Measurements from ENCODE around the gene SLAMF9. TPM values are rescaled to one million over a fixed set of nuclear protein-coding genes. Genes with fewer than 3 reads are reported as not detected.

SLAMF9 gene
- total RNA-seq, 2 donors from 2014 or later, result not detected

DNA sequence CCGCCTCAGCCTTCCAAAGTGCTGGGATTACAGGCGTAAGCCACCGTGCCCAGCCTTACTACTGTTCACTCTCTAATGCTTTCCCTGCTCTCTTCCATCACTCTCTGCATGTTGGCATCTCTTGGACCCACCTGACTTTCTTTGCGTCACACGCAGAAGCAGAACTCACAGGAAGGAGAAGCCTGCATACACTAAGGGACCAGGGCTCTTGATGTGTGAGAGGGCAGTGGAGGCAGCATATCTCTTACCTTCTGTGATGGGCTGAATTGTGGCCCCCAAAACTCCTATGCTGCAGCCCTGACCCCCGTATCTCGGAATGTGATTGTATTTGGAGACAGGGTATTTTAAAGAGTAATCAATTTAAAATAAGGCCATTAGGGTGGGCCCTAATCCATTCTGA is 26.7 kb upstream of the SLAMF9 start:
- Mint-ChIP-seq H3K36me3 (no peaks in the 10 kb centered on the region), H3K27ac (no peak overlapping the region), H3K9me3 (no peaks in the 10 kb centered on the region)
- ATAC-seq (no peak), DNase-seq (ENCODE audit: low spot score in 2 of 2) (no peak)

DNA sequence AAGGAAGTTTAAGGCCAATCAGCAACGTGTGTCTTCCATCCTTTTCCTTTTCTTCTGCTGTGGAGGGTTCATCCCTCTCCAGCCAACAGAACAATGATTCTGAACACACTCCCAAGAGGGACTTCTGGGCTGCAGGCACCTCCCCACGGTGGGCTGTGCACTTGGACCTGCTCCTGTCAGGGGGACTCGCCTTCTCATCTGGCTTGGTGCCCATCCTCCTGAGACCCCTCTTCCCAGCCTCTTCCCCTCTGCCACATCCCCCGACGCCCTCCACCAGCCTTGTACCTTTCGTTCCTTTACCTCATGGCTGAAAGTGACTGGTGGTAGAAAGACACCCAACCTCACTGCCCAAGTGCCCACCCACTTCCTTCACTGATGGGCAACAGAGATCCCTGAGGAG is 26.0 kb upstream of the SLAMF9 start:
- Mint-ChIP-seq H3K27ac (no peak overlapping the region), H3K36me3 (no peaks in the 10 kb centered on the region), H3K9me3 (no peaks in the 10 kb centered on the region)
- ATAC-seq (no peak), DNase-seq (ENCODE audit: low spot score in 2 of 2) (no peak)

GRCh38 chr1:159979257-159979656 is 25.2 kb upstream of the SLAMF9 start:
- H3K27ac Mint-ChIP-seq, result no peak overlapping the region
- H3K9me3 Mint-ChIP-seq, result no peaks in the 10 kb centered on the region
- ATAC-seq, result no peak
- DNase-seq (ENCODE audit: low spot score in 2 of 2), result no peak
- no peaks in the 10 kb centered on the region for H3K36me3 Mint-ChIP-seq

DNA sequence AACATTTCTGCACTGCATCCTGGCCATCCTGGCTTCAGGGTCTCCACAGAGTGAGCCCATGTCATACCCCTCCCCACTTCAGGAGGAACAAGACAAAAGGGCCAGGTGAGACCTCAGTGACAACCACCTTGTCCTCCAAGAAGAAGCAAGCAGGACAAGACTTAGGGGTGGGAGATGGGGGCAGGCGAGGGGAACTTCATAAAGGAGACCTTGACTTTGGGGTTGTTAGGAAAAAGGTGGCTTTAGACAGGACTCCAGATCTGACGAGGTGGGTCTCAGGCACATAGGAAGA is 24.0 kb upstream of the SLAMF9 start:
- DNase-seq (ENCODE audit: low spot score in 2 of 2), result no peak
- no peak for ATAC-seq
- Mint-ChIP-seq H3K9me3 (no peaks in the 10 kb centered on the region), H3K27ac (no peak overlapping the region), H3K36me3 (no peaks in the 10 kb centered on the region)

GRCh38 chr1:159977364-159978106 is 23.5 kb upstream of the SLAMF9 start:
- Mint-ChIP-seq H3K27ac (no peak overlapping the region), H3K9me3 (no peaks in the 10 kb centered on the region), H3K36me3 (no peaks in the 10 kb centered on the region)
- DNase-seq (ENCODE audit: low spot score in 2 of 2) (no peak), ATAC-seq (peak in 1 of 2 donors; percentile 20)

DNA sequence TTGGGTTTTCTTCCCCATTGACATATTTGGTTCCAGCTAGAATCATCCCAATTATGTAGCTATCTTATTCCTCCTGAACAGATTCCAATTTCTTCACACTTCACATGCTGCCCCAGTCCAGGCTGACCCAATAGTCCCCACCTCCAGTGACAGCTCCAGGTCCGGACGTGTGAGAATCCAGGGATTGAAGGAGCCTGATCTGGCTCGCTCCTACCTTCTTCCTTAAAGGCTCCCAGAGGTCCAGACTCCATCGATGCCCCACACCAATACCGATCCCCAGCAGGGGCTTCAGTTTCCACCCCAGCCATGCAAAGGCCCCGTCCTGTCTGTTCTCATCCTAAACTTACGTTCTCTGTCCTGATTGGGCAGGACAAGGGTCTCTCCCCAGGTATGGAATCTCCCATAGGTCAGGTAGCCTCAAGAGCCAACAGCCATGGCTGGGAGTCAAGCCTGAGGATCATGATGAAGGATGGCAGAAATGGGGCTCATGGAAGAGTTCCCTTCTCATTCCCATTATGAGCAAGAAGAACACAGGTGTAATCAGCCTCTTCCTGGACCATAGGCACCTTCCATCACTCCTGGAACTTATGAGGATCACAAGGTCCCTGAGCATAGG is 20.4 kb upstream of the SLAMF9 start:
- no peaks in the 10 kb centered on the region for H3K36me3 Mint-ChIP-seq
- no peak for ATAC-seq
- no peak for DNase-seq (ENCODE audit: low spot score in 2 of 2)
- H3K27ac Mint-ChIP-seq, result no peak overlapping the region
- H3K9me3 Mint-ChIP-seq, result no peaks in the 10 kb centered on the region

DNA sequence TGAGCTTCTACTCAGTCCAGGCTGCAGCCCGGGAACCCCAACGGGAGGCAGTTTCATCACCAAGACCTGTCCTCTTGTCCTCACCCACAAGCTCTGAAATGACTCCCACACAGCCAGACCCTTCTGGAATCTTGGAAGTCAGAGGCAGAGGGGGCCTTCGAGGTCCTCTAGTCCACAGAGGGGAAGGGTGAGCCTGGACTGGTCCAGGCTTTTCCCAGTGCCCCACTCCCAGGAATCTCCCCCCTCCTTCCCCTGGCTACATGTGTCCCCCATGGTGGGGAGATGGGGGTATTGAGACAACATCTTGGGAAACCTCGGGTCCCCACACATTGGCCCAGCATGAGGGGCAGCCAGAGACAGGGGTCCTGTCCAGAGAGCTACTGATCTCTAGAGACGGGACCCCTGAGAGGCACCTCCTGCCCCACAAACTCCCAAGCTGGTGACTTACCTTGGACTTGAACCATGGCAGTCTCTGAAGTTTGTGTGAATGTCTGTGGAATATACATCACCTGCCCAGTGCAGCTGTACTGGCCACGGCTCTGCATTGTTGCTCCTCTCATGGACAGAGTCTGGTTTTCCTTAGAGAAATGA is 19.4 kb upstream of the SLAMF9 start:
- ATAC-seq, result no peak
- no peaks in the 10 kb centered on the region for H3K36me3 Mint-ChIP-seq
- H3K9me3 Mint-ChIP-seq, result no peaks in the 10 kb centered on the region
- H3K27ac Mint-ChIP-seq, result no peak overlapping the region
- DNase-seq (ENCODE audit: low spot score in 2 of 2), result no peak

- Mint-ChIP-seq H3K36me3 (no peaks in the 10 kb centered on the region), H3K27ac (no peak overlapping the region), H3K9me3 (no peaks in the 10 kb centered on the region)
- DNase-seq (ENCODE audit: low spot score in 2 of 2) (no peak), ATAC-seq (no peak)
Measured at GRCh38 chr1:159972443-159973205, 18.6 kb upstream of the SLAMF9 start.

DNA sequence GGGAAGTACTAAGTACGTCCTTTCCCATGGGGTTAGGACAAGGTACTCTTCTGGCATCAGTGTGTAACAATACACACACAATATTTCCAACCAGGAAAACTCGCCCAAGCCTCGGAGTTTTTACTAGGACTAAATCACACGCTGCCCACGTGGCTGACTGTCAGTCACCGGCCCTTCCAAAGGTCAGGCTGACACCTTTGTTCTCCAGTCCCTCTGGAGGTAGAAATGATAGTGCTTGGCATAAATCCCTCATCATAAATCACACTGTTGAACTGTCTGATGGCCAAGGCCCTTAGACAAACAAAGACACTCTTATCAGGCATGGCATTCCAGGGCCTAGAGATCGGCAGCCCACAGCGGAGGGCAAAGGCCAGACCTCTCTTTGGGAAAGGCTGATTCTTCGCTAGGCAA is 16.9 kb upstream of the SLAMF9 start:
- no peak overlapping the region for H3K27ac Mint-ChIP-seq
- ATAC-seq (no peak), DNase-seq (ENCODE audit: low spot score in 2 of 2) (no peak)
- no peaks in the 10 kb centered on the region for H3K36me3 Mint-ChIP-seq
- H3K9me3 Mint-ChIP-seq, result no peaks in the 10 kb centered on the region

DNA sequence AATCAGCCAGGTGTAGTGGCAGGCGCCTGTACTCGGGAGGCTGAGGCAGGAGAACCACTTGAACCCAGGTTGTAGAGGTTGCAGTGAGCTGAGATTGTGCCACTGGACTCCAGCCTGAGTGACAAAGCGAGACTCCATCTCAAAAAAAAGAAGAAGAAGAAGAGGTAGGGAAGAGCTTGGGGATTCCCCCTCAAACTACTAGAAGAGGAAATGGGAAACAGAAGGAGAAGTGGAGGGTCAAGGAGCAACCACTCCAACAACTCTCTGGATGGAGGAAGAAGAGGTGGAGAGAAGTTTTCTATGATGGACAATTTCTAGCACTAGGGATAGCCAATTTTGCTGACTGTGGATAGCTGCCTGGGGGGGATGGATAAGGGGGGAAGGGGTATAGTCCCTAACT is 14.9 kb upstream of the SLAMF9 start:
- no peak for DNase-seq (ENCODE audit: low spot score in 2 of 2)
- H3K36me3 Mint-ChIP-seq, result no peaks in the 10 kb centered on the region
- H3K27ac Mint-ChIP-seq, result no peak overlapping the region
- H3K9me3 Mint-ChIP-seq, result no peaks in the 10 kb centered on the region
- ATAC-seq, result no peak

- Mint-ChIP-seq H3K27ac (no peak overlapping the region), H3K36me3 (no peaks in the 10 kb centered on the region), H3K9me3 (no peaks in the 10 kb centered on the region)
- ATAC-seq (no peak), DNase-seq (ENCODE audit: low spot score in 2 of 2) (no peak)
Measured at GRCh38 chr1:159965263-159965662, 11.2 kb upstream of the SLAMF9 start.

DNA sequence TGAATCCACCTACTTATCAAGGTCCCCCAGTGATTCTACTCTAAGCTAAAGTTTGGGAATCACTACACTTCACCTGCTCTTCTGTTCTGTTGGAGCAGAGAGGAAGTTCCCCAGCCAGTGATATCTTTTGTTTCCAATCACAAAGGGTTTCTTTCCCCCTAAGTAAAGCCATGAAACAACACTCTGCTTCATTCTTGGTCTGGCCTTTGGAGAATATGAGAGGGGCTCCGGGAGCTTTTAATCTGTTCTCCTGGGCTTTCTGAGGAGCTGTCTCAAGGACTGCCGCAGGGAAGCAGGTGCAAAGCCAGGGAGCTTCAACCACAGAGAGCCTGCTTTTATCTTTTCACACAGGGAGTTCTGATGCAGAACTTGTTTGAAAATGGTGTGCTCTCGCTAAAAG is 10.1 kb upstream of the SLAMF9 start:
- no peaks in the 10 kb centered on the region for H3K9me3 Mint-ChIP-seq
- DNase-seq (ENCODE audit: low spot score in 2 of 2) (no peak), ATAC-seq (no peak)
- H3K27ac Mint-ChIP-seq, result no peak overlapping the region
- H3K36me3 Mint-ChIP-seq, result no peaks in the 10 kb centered on the region

DNA sequence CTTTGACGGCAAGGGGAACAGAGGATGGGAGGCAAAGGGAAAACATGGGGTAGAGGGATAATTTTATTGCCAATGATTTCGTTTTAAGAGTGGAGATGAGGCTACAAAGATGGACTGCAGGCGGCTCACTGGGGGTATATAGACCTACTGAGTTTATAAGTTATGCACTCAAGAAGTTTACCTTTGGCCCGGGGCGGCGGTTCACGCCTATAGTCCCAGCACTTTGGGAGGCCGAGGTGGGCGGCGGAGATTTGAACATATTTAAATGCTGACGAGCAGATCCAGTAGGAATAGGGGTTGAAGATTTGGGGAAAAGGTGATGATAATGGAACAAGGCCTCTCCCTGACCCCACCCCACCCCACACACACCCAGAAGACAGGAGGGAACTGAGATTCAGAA is 8.1 kb upstream of the SLAMF9 start:
- ATAC-seq, result no peak
- no peaks in the 10 kb centered on the region for H3K36me3 Mint-ChIP-seq
- no peak overlapping the region for H3K27ac Mint-ChIP-seq
- DNase-seq (ENCODE audit: low spot score in 2 of 2), result no peak
- H3K9me3 Mint-ChIP-seq, result no peaks in the 10 kb centered on the region

DNA sequence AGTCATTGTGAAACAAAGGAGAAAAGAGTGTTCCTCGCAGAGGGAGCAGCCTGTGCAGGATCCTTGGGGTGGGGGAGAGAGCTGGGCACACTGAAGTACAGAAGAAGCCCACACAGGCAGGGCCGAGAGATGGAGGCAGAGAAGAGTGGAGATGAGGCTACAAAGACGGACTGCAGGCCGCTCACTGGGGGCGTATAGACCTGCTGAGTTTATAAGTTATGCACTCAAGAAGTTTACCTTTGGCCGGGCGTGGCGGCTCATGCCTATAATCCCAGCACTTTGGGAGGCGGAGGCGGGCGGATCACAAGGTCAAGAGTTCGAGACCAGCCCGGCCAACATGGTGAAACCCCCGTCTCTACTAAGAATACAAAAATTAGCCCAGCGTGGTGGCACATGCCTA is 7.6 kb upstream of the SLAMF9 start:
- H3K9me3 Mint-ChIP-seq, result no peaks in the 10 kb centered on the region
- ATAC-seq (no peak), DNase-seq (ENCODE audit: low spot score in 2 of 2) (no peak)
- H3K36me3 Mint-ChIP-seq, result no peaks in the 10 kb centered on the region
- no peak overlapping the region for H3K27ac Mint-ChIP-seq

DNA sequence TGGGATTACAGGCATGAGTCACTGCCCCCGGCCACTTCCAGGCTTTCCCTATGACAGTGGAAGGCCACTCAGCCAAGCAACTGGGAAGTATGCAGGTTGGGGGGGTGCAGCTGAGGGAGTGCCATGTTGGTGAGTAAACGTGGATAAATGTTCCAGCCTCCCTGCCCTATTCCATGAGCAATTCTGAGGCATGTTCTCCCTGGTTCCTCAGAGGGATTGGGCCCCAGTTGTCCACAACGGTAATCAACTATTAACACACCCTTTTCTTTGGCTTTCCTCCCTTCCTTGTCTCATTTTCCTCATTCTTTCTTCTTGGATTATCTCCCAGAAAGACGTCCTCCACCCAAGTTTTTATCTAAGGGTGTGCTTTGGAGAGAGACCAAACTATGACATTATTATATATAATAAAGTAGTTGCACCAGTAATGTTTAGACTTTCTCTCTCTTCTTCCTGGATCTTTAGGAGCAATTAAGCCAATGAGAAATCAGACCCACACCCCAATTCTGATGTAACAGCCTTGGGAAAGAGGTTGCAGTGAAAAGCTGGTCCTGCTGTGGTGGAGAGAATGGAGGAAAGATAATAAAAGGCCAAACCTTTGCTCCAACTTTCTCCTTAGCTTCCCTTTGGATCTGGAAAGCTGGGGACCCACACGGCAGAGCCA is 6.8 kb upstream of the SLAMF9 start:
- H3K36me3 Mint-ChIP-seq, result no peaks in the 10 kb centered on the region
- DNase-seq (ENCODE audit: low spot score in 2 of 2), result no peak
- no peaks in the 10 kb centered on the region for H3K9me3 Mint-ChIP-seq
- H3K27ac Mint-ChIP-seq, result no peak overlapping the region
- no peak for ATAC-seq

DNA sequence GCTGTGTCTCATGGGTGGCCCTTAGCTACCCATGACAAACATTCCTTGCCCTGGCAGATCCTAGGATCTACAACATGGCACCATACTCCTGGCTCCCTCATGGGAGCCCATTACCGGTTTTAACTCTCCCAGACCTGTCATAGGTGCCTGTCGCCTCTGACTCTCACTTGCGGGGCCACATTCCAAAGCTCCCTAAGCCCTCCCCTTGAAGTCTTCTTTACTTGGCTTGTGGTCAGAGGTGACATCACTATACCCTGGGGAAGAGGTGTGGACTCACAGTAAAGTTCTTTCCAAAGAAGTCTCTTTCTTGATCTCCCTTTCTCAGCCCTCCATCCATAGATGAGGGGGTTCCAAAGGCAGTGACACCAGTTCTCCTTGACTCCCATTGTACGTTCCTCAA is 5.4 kb upstream of the SLAMF9 start:
- H3K27ac Mint-ChIP-seq, result peak overlapping the region in 1 of 2 donors; percentile 1

DNA sequence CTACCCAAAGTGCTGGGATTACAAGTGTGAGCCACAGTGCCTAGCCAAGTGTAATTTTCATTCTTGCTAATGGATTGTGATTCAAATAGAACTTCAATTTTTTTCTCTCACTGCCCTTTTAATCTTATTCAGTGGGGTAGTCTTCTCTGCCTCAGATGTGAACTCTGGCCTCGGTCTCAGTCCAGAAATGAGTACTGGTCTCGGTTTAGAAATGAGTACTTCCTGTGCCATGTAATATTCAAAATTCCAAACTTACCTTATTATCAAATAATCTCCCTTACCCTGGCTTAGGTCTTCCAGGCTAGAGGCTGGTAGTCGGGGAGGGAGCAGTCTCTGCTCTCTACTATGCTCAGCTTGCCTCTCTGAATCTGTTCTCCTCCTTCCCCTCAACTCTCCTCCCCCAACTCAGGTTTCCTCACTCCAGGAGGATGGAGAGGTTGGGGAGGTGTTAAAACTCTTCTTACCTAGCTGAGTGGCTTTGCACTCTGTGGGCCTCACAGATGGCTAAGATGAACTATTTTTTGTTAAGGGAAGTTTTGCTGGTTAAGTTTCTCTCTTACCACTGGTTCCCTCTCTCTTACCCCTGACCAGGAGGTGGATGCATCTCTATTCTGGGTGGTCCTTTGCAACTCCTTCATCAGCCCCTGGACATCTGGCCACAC is 4.8 kb upstream of the SLAMF9 start:
- H3K27ac Mint-ChIP-seq, result peak overlapping the region; percentile 1 to 19

More for the DNA sequence above, 5.4 kb upstream of the SLAMF9 start:
- H3K36me3 Mint-ChIP-seq, result no peaks in the 10 kb centered on the region
- DNase-seq (ENCODE audit: low spot score in 2 of 2) (no peak), ATAC-seq (no peak)
- no peaks in the 10 kb centered on the region for H3K9me3 Mint-ChIP-seq

More for the DNA sequence above, 4.8 kb upstream of the SLAMF9 start:
- no peaks in the 10 kb centered on the region for H3K9me3 Mint-ChIP-seq
- ATAC-seq (peak; percentile 81 to 89), DNase-seq (ENCODE audit: low spot score in 2 of 2) (no peak)
- H3K36me3 Mint-ChIP-seq, result no peaks in the 10 kb centered on the region

Measured in activated naive CD4-positive, alpha-beta T cell treated with anti-CD3 and anti-CD28 coated beads, Interleukin-2, amount 50 U/mL, for 72 hours (primary cell).